NCI-H2227 (cell line): ENCODE measurements around the gene ALX4.

ENCODE experiments used
- DNase-seq: peaks from one replicate; lab custom pipeline; 2025; ENCODE audit not compliant: unreplicated experiment; lab: John Stamatoyannopoulos, UW

ALX4 gene

DNA sequence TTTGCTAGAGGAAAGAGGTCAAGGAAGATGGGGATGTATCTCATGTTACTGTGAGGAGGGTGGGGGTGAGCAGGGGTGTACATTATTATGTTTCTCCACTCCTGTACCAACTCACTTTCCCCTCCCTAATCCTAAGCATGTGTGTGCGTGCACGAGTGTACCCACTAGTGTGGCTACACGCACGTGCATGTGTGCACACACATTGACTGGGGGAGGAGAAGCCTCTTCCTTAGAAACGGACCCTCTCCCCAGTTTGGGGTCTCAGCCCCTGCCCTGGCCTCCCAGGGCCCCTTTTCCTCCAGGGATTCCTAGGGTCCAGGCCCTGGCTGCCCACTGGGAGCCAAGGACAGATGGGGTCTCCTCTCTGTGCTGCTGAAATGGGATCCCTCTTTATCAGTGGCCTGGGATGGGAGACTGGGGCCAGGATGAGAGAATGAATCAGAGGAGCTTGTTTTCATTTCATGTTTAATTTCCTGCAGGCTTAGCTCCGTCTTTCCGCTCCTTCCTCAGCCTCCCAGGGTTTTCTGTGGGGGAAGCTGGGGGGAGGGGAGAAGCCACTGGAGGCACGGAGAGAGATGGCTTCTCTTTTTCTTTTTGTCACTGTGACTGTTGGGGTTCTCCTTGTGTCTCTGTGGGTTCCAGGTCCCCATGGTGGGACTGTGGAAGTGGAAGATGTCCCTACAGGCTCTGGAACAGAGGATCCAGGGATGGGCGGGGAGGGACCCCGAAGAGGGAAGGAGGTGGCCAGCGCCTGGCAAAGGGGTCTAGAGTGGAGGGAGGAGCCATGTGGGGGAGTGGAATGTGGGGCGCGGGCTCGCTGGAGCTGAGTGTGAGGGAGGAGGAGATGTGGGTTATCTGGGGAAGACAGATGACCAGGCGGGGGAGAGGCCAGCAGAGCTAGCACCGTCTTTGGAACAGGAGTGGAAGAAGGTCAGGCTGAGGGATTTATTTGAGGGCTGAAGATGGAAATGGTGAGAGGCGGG, 40.3 kb downstream of the ALX4 start:
- no peak for DNase-seq

DNA sequence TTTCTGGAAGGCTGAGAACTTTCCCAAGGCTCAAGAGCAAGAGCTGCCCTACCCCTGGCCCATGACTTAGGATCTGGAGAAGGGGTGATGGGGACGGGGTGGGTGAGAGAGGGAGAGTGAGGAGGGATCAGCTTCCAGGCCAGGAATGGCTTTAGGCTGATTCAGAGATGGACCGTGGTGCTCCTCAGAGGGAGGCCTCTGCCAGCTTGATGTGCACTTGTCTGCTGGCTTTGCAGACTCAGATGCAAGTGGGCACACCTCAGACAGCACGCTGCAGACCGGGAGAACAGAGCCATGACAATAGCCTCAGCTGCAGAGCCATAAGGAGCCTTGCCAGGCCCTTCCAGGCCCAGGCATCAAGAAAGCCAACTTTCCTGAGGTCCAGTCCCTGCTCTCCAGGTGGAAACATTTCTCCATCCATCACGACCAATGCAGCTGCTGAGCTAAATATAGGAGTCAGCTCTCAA, 41.3 kb downstream of the ALX4 start:
- DNase-seq = no peak

DNA sequence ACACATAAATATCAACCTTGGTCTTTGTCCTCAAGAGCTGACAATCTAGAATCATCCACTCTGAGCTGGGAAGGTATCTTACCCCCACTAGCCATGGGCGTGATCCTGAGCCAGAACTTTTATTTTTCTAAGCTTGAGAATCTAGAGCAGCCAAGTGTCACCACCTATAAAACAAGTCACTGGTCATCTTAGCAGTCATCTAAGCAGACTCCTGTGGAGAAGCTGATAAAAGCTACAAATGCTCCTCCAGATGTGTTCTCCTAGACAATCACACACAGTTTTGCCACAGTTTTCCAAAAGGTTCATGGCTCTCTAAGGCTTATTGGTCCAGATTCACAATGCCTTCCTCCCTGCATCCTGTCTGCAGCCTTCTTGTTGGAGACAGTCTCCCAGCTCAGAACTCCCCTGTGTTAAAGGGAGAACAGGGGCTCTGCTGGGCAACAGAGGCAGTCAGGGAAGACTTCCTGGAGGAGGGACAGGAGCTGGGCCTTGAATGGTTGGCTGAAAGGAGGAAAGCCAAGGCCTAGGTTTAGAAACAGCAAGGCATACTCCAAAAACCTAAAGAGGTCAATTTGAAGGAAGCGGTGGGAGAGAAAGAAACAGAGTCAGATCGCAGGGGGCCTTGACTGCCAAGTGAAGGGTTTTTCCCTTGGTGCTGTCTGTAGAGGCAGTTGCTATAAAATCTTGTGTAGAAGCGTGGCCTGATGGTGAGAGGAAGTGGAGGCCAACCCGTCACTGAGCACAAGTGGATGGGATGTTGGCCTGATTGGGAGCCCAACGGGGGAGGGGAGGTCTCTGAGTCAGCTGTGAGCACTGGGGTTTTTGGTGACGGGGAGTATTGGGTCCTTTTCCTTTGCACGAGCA, 42.0 kb downstream of the ALX4 start:
- no peak for DNase-seq

DNA sequence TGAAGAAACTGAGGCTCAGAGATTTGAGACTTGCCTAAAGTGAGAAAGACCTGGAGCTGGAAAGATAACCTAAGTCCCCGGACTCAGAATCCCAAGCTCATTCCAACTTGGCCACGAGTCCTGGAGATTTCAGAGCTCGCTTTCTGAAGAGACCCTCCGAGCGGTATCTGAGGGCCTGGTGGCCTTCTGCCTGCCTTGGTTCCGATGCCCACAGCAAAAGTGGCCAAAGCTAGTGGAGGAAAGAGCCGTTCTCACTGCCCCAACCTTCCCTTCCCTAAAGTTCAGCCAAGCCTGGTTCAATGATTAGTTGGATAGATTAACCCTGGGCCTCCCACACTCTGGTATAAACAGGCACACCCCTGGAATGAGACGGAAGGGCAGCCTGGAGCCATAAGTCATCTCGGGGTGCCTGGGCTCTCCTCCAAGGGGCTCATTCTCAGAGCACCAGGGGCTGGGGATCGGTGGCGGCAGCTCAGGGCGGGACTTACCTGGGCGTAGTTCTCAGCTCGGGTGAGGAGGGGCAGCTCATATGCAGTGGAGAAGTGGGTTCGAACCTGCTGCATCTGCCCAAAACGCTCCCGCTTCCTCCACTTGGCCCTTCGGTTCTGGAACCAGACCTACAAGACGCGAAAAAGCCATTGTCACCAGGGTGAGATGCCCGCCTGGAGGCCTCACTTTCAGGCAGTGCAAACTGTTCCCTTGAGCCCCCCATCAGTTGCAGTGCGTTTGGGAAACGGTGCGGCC, 42.8 kb downstream of the ALX4 start:
- DNase-seq = no peak

DNA sequence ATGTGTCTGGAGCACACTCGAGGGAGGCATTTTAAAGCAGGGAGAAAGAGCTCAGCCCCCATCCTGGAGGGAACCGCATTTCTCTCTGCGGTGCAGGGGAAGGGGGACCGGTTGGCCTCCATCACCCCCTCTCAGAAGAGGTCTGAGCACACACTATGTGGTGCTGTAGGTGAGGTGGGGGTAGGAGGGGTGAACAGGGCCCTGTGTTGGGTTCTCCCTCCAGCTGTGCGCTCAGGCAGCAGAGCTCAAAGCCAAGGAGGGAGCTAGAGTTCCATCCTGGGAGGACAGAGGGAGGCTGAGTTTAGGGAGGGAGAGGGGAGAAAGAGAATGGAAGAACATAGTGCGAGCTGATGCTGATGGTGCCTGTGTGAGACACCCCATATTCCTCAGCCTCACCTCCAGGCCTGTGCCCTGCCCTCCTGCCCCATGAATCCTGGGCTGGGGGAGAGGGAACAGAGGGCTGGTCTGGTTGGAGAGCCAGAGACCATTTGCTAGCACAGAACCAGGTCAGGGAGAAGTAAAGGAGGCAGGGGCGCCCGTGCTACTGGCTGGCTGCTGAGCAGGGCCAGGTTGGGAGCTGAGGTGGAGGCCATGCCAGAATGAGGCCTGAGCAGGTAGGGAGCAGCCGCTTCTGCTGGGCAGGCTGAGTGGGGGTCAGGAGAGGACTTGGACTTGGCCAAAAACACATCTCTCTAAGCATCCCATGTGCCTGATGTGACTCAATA, 43.7 kb downstream of the ALX4 start:
- no peak for DNase-seq

DNA sequence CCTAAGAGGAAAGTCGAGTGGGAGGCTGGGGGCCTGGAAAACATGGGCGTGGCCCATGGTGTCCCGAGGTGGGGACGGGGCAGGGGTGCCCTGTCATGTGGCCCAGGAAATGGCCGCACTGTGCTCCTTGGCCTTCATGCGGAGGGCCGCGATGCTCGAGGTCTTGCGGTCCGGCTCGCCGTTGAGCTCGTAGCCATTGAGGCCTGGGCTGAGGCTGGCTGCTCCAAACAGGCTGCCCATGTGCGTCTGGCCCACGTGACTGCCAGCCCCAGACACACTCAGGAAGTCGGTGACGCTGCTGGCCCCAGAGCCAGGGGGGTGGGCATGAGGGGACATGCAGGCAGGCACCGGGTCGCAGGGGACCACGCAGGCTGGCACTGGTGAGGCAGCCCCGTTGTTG, 45.2 kb downstream of the ALX4 start:
- no peak for DNase-seq

DNA sequence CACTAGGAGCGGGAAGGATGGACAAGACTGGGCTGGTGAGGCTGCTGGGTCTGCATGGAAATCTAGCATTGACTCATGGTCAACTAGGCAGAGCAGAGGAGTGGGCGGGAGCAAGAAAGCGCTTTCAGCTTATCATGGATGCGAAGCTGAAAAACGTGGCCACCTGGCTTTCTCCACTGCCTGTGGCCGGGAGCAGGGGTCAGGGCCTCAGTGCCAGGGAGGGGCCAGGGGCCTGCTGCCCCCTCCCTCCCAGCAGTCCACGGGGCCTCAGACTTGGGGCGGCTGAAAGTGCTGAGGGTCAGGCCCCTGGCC, 45.5 kb downstream of the ALX4 start:
- DNase-seq = no peak

DNA sequence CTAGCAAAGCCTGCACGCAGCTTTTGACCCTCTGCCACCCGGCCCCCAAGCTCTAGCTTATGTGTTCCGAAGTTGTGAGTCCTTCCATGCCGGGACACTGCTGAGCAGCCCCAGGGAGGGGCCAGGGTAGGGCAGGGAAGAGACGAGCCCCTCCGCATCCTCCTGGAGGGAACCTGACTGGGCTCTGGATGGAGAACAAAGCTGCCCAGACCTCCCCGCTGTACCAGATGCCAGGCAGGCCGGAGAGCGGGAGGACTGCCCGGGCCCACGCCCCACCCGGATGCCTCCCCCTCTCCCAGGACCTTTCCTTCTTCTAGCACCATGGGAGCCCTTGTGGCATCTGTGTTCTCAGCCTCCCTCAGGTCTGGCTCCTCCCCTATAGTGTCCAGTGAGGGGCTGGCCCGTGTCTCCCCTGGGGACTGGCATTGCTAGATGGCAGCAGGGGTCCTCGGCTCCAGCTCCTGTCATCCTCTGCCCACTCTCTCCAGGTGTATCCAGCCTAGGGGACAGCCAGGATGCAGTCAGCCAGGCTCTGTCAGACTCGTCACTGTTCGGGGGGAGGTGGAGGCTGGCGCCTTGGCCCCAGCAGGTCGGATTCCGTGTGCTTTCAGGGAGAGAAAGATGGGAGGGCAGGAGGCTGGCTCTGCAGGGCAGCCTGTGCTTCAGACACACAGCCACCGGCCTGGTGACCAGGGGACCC, 46.1 kb downstream of the ALX4 start:
- DNase-seq = no peak

DNA sequence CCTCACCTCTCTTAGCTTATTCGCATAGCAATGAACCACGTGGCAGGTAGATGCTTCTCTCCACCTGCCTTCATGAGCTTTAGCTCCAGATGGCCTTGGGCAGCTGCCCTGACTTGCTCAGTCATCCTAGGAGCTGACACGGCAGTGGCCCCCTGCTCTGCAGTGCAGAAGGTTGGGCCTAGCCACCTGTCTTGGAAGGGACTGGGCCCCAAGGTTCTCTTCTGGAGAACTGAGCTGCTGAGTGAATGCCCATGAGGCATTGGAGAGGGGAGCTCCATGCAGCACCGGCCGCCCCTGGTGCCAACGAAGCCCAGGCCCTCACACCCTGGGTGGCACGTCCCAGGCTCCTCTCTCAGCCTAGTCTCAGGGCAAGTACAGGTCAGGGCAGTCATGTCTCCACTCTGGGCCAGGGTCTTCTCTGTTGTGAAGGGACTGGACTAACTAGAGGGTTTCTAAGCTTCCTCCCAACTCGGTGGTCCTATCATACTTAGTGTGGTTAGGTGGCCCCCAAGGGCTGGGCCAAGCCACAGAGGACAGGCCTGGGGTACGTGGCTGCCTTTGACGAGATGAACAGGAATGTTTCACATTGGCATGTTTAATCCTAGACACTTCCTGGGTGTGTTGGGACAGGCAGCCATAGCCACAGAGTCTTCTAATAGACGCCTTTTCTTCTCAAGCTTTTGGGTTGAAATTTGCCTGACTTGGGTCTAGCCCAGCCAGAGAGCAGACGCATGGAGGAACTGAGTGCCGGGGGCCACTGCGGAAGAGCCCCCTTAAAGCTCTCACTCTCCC, 47.9 kb downstream of the ALX4 start:
- no peak for DNase-seq

DNA sequence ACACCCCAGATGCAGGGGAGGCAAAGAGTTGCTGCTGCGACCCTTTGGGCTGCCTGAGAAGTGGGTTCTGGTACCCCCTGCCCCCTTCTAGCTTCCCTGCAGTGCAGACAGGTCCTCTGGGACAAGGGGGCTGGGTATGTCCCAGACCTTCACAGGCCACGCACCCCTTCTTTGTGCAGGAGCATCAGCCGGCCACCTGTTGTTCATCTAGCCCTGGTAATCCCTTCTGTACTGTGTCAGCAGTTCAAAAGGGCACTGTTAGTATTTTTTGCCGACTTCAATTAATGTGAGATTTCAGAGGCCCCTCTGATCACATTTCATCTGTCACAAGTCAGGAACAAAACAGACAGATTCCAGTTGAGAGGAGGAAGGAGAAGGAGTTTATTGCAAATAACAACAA, 49.9 kb downstream of the ALX4 start:
- no peak for DNase-seq

DNA sequence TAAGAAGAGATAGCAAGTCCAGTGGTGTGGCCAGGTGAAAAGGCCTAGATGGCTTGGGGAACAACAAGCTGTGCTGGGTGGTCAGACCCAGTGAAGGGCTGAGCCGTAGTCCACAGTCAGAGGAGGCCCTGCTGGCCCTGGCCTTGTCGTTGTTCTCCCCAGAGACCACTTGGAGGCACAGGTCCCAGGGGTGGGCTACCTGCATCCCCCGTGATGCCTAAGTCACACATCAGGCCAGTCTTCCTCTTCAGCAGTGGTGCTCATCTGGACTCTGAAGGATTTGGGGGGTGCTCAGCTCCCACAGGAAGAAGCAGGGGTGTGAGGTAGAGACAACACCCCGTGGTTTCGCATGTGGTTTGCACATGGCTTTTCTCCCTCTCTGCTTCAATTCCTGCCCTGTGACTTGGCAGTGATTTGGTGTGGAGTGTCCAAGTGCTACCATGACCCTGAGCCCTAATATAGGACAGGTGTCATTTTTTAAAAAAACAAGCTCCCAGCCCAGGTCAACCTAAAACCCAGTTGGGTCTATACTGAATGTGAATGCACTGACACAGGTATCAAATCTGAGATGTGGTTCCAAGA, 51.0 kb downstream of the ALX4 start:
- no peak for DNase-seq

DNA sequence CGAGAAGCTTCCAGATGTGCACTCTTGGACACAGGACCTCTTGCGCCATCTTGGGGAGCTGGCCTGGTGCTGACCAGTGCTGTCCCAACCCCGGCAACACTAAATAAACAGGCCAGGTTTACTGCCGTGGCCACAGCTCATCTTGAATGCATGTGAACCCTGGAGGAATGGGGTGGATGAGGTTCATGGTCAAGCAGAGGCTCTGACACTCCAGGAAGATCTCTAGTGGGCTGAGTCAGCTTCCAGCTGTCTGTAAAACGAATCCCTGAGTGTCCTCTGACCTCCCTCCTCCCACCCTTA, 51.8 kb downstream of the ALX4 start:
- DNase-seq = no peak

DNA sequence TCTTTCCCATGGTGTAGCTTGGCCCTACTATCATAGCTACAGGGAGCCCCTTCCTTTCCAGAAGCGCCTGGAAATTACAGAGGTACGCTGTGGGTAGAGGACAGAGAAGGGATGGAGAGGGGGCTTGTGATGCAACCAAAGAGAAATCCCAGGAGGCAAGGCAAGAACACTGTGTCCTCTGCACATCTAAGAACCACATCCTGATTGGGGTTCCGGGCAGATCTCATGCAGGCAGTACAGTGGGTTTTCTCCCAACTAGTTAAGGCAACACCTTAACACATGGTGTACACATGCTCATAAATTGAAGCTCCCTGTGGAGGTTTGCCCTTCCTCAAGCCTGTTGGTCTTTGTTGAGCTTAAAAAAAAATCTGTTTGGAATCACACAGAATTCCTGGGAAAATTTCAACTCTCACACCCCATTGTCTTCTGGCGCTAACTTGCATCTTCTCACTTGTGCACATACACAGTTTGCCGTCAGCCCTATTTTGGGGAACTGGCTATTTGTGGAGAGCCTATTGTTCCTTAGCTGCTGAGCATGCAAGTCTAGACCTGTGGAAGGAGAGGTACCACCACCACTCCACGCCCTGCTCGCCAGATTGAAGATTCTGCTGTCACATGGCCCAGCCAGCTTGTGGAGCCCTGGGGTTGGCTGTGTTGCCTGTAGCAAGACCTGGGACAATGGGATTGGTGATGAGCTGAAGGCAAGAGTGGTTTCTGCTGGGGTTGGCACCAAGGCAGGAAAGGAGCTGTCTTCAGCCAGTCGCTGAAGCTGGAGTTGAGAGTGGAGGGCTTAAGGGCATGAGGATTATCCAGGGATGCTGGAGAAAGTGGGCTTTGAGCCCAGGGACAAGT, 52.4 kb downstream of the ALX4 start:
- no peak for DNase-seq

DNA sequence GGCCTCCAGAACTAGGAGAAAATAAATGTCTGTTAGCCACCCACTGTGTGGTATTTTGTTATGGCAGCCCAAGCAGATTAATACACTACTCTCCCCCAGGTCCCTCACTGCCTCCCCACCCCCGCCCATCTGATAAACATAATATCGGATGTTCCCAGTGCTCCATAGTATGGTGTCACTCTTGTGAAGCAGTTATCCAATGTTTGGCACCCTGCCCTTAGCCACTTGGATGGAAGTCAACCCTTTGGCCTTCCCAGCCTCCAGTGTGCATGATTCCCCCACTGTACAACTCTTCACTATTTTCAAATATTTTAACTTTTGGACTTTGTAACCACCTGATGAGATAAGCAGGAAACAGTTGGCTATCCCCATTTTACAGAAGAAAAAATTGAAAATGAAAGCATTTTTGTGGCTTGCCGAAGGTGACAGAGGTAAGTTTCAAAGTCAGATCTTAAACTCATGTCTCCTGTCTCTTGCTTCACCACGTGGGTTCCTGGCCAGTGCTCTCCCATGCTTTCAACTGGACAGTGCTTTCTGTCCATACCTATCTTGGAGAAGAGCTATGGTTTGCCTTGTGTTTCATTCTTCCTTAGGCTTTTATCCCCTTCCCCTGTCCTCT, 53.2 kb downstream of the ALX4 start:
- no peak for DNase-seq

DNA sequence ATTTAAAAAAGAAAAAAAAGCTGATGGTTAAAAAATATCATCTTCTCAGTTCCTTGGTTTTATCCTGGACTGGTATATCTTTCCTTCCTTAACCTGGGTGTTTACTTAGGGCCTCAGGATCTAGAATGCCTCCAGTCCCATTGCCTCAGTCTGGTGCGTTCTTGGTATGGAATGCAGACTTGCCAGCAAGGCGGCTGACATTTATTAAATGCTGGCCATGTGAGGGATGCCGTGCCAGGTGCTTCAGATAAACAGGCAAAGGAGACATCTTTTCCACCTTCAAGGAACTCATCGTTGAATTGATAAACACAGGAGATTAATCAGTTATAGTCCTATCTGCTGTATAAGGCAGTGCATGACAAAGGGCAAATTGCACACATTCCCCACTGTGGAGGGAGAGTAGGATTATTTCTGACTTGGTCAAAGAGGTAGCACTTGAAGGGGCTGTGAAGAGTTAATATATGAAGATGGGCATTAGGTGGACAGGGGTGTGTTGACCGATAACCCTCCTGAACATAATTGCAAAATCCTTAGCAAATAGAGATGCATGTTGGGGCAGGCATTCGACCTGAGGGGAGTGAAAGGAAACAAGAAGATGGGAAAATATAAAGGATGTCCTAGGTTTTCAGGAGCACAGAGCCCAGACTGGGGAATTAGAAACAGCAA, 54.4 kb downstream of the ALX4 start:
- DNase-seq = no peak

DNA sequence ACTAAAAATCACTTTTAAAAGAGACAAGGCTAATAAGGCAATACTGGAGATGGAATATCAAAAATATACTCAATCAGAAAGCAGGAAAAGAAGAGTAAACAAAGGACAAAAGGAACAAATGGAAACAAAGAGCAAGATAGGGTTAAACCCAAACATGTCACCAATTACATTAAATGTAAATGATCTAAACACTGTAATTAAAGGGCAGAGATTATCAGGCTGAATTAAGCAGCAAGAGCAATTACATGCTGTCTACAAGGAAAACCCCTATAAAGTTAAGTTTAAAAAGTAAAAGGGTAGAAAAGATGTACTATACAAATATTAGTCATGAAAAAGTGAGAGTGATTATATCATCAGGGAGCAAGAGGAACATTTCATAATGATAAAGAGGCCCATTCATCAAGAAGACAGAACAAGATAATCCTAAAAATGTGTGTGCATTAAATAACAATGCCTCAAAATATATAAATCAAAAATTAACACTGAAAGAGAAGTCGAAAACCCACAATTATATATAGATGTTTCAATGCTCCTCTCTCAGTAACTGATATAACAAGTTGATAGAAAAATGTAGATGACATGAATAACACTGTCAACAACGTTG, 56.8 kb downstream of the ALX4 start:
- no peak for DNase-seq

DNA sequence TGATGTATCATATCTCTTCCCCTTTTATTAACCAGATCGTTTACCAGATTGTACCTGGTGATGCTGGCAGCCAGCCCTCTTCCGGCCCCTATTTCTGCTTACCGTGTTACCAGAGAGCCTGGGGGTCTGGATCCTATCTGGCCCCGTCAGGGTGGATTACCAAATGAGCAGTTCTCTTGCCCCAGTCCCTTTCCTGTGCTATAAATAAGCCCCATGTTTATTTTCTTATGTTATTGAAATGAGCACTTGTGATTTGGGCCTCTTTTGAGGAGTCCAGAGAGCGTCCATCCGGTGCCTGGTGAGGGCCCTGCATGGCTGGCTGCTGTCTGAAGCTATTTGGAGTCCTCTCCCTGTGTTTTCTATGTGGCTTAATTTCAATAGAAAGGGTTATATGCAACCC, 59.5 kb downstream of the ALX4 start:
- DNase-seq = no peak
